Hepatocyte (in vitro differentiated cells): ENCODE measurements around the gene KCNS1. TPM values are rescaled to one million over a fixed set of nuclear protein-coding genes. Genes with fewer than 3 reads are reported as not detected.

Experiments
- DNase-seq: peaks from one replicate; pipeline ENCODE4 v3.0.0-alpha.2; 2016; ENCODE audit warnings: low spot score
- H2AFZ ChIP-seq: fragments of 200-600 bp; sonication (generic); 2 replicates; pipeline ENCODE4 v1.6.0; 2016; ENCODE audit warnings: antibody characterized with exemption, mild to moderate bottlenecking
- H3K27ac ChIP-seq: fragments of 200-600 bp; sonication (generic); 2 replicates; pipeline ENCODE4 v1.5.1; 2016; ENCODE audit warnings: mild to moderate bottlenecking
- H3K27me3 ChIP-seq: fragments of 200-600 bp; sonication (generic); 2 replicates; pipeline ENCODE4 v1.6.1; 2016
- H3K36me3 ChIP-seq: fragments of 200-600 bp; sonication (generic); replicated peaks from 2 replicates; pipeline ENCODE4 v1.5.1; 2016; ENCODE audit warnings: low read depth; ENCODE audit not compliant: insufficient read depth
- H3K4me1 ChIP-seq: fragments of 200-600 bp; sonication (generic); 2 replicates; pipeline ENCODE4 v1.5.1; 2016; ENCODE audit warnings: mild to moderate bottlenecking, moderate library complexity; ENCODE audit not compliant: insufficient read depth
- H3K4me2 ChIP-seq: fragments of 200-600 bp; sonication (generic); 2 replicates; pipeline ENCODE4 v1.6.0; 2016
- H3K4me3 ChIP-seq: fragments of 200-600 bp; sonication (generic); 2 replicates; pipeline ENCODE4 v1.5.1; 2016; ENCODE audit warnings: mild to moderate bottlenecking
- H3K79me2 ChIP-seq: fragments of 200-600 bp; sonication (generic); 2 replicates; pipeline ENCODE4 v1.6.0; 2017; ENCODE audit warnings: mild to moderate bottlenecking
- H3K9me2 ChIP-seq: fragments of 200-600 bp; sonication (generic); replicated peaks from 2 replicates; pipeline ENCODE4 v1.6.0; 2017; ENCODE audit warnings: mild to moderate bottlenecking; ENCODE audit not compliant: insufficient read depth
- H3K9me3 ChIP-seq: fragments of 200-600 bp; sonication (generic); 2 replicates; pipeline ENCODE4 v1.5.1; 2016; ENCODE audit warnings: low read depth, mild to moderate bottlenecking
- H4K20me1 ChIP-seq: fragments of 200-600 bp; sonication (generic); 2 replicates; pipeline ENCODE4 v1.6.0; 2016; ENCODE audit warnings: mild to moderate bottlenecking; ENCODE audit not compliant: insufficient read depth, poor library complexity, severe bottlenecking
- CTCF ChIP-seq: fragments of 200-600 bp; sonication (generic); IDR thresholded peaks from 2 replicates; pipeline ENCODE4 v1.5.1; 2016; ENCODE audit warnings: antibody characterized with exemption, mild to moderate bottlenecking; ENCODE audit not compliant: poor library complexity
- EZH2 ChIP-seq: fragments of 200-600 bp; sonication (generic); IDR thresholded peaks from 2 replicates; pipeline ENCODE4 v1.6.1; 2016; ENCODE audit warnings: antibody characterized with exemption, mild to moderate bottlenecking, borderline replicate concordance
- EZH2phosphoT487 ChIP-seq: fragments of 200-600 bp; sonication (generic); IDR thresholded peaks from one replicate; pipeline ENCODE4 v1.6.1; 2018; ENCODE audit warnings: antibody characterized with exemption, mild to moderate bottlenecking, low read depth, moderate library complexity; ENCODE audit not compliant: unreplicated experiment, severe bottlenecking
- WGBS: methylation state at CpG from one replicate; pipeline ENCODE4 v1.1.6; 2016; ENCODE audit warnings: low lambda C conversion rate; ENCODE audit errors: missing lambda C conversion rate; 5-methylcytosine and 5-hydroxymethylcytosine counted together
- polyA plus RNA-seq: library from polyadenylated mRNA; unstranded; fragments of >200 nt; fragmentation: Nextera tagmentation; extraction: Ambion mirVana; gene quantifications from 2 replicates; pipeline ENCODE4 v1.2.1, GENCODE V29; 2016
- total RNA-seq: library from RNA; depleted of rRNA; stranded (reverse); fragments of >200 nt; gene quantifications from 2 replicates; pipeline ENCODE4 v1.2.3, GENCODE V29; 2014

The KCNS1 gene
- total and polyA plus RNA-seq, 2 experiments from 2014 or later: 0.42 to 0.43 TPM

- Histone ChIP-seq H2AFZ (no peak overlapping the region), H3K36me3 (no peaks in the 10 kb centered on the region), H3K9me2 (no peaks in the 10 kb centered on the region), H3K4me3 (no peak overlapping the region), H4K20me1 (no peaks in the 10 kb centered on the region), H3K27ac (no peak overlapping the region), H3K4me1 (no peaks in the 10 kb centered on the region), H3K4me2 (no peak overlapping the region), H3K27me3 (no peaks in the 10 kb centered on the region), H3K9me3 (no peaks in the 10 kb centered on the region), H3K79me2 (no peaks in the 10 kb centered on the region)
- DNase-seq: no peak
- 91% methylated on average over 4 of the region's 4 CpGs for WGBS
- TF ChIP-seq EZH2phosphoT487: no peak
- no peak for TF ChIP-seq CTCF
- no peak for TF ChIP-seq EZH2
Measured at GRCh38 chr20:45058168-45058850, 42.6 kb downstream of the KCNS1 start.

DNA sequence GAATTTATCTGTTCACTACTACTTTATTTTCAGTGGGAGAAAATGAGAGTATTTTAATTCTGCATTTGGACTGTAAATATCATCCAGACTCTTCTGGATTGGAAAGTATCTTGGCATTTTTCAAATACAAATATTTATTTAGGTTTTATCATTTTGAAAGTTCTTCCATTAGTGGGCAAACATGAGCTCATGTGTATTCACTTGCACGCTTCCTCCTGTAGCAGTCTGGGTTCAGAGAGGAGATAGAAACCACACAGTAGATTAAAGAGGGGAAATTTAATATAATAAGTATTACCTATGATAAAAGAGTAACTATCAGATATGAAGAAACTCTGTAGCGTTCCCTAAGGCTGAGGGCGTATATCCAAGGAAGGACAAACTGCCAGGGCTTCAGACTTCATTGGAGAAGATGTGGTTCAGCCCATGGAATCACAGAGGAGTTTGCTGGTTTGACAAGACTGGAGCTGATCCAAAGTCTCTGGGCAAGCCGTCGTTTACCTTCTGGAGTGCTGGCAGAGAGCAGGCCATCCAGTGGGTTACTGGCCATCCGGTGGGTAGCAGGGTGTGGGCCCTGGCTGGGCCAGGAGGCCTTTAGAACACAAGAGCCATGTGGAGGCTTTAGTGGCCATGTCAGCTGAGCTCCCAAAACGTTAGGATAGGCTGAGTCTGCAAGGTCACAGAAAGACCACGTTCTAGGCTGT, 44.3 kb downstream of the KCNS1 start:
- H3K27me3 ChIP-seq: no peaks in the 10 kb centered on the region
- H3K9me3 ChIP-seq: no peaks in the 10 kb centered on the region
- WGBS: 95% methylated on average over 8 of the region's 8 CpGs
- no peaks in the 10 kb centered on the region for H4K20me1 ChIP-seq
- H3K4me2 ChIP-seq: no peak overlapping the region
- no peaks in the 10 kb centered on the region for H3K4me1 ChIP-seq
- no peak overlapping the region for H3K27ac ChIP-seq
- DNase-seq: no peak
- no peak overlapping the region for H3K4me3 ChIP-seq
- H3K9me2 ChIP-seq: no peaks in the 10 kb centered on the region
- TF ChIP-seq CTCF: no peak
- no peak for TF ChIP-seq EZH2
- TF ChIP-seq EZH2phosphoT487: no peak
- H2AFZ ChIP-seq: no peak overlapping the region
- no peaks in the 10 kb centered on the region for H3K79me2 ChIP-seq
- H3K36me3 ChIP-seq: no peaks in the 10 kb centered on the region

DNA sequence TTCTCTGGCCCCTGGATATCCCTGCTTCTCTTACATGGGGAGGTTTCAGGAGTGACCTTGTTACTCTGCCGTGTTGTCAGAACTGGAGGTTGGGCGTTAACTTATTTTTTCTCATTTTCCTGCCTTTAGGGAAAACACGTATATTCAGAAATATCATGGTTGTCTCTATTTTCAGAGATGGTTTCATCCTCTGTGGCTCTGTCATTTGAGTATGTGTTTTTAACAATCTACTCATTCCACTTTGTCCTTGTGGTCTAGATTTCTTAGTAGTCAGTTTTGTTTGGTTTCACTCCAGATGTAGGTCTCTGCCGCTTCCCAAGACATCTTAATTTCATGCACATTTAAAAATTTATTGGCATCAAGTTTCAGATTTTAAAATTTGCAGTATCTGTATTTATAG, 45.9 kb downstream of the KCNS1 start:
- no peak overlapping the region for H2AFZ ChIP-seq
- H3K9me3 ChIP-seq: no peaks in the 10 kb centered on the region
- no peaks in the 10 kb centered on the region for H3K9me2 ChIP-seq
- DNase-seq: no peak
- no peak for TF ChIP-seq CTCF
- no peak for TF ChIP-seq EZH2
- no peak for TF ChIP-seq EZH2phosphoT487
- H3K79me2 ChIP-seq: no peaks in the 10 kb centered on the region
- H3K36me3 ChIP-seq: no peaks in the 10 kb centered on the region
- H3K4me2 ChIP-seq: no peak overlapping the region
- H3K4me1 ChIP-seq: no peaks in the 10 kb centered on the region
- no peaks in the 10 kb centered on the region for H4K20me1 ChIP-seq
- WGBS: 90% methylated on average over 4 of the region's 4 CpGs
- H3K27me3 ChIP-seq: no peaks in the 10 kb centered on the region
- no peak overlapping the region for H3K27ac ChIP-seq
- no peak overlapping the region for H3K4me3 ChIP-seq
